SU-DHL-6 (cell line): Measurements from ENCODE around the gene CRTC3.

ENCODE experiments used
- H2AFZ ChIP-seq: fragments of 200-600 bp; sonication (generic); 2 replicates; pipeline ENCODE4 v1.6.1; 2014; ENCODE audit warnings: low read depth, mild to moderate bottlenecking, moderate library complexity, mixed read lengths, antibody characterized with exemption, low read length; ENCODE audit not compliant: severe bottlenecking
- H3F3A ChIP-seq: fragments of 200-600 bp; shearing (Covaris generic); 2 replicates; pipeline ENCODE4 v1.6.0; 2016; ENCODE audit warnings: antibody characterized with exemption, mild to moderate bottlenecking; ENCODE audit not compliant: insufficient read depth
- H3K27ac ChIP-seq: fragments of 200-600 bp; sonication (generic); 2 replicates; pipeline ENCODE4 v1.5.1; 2016; ENCODE audit warnings: low read depth, mild to moderate bottlenecking, low read length, moderate library complexity, mixed read lengths
- H3K27me3 ChIP-seq: fragments of 200-600 bp; sonication (generic), shearing (Covaris generic); 2 replicates; pipeline ENCODE4 v1.6.0; 2014; ENCODE audit warnings: mild to moderate bottlenecking, low read length
- H3K36me3 ChIP-seq: fragments of 200-600 bp; sonication (generic); 2 replicates; pipeline ENCODE4 v1.6.1; 2014; ENCODE audit warnings: mild to moderate bottlenecking, low read length, mixed read lengths
- H3K4me2 ChIP-seq: fragments of 300-600, 200-600 bp; shearing (Covaris generic), sonication (generic); 2 replicates; pipeline ENCODE4 v1.6.0; 2014; ENCODE audit warnings: low read length, low read depth, mild to moderate bottlenecking; ENCODE audit not compliant: poor library complexity, severe bottlenecking
- H3K4me3 ChIP-seq: fragments of 200-600 bp; sonication (generic); 2 replicates; pipeline ENCODE4 v1.5.1; 2014; ENCODE audit warnings: antibody characterized with exemption, low read length, mild to moderate bottlenecking, mixed read lengths; ENCODE audit not compliant: insufficient read depth, poor library complexity, severe bottlenecking
- H3K79me2 ChIP-seq: fragments of 200-600 bp; sonication (generic); 2 replicates; pipeline ENCODE4 v1.6.1; 2014; ENCODE audit warnings: mild to moderate bottlenecking, low read length, moderate library complexity; ENCODE audit not compliant: insufficient read depth
- H3K9ac ChIP-seq: fragments of 200-600 bp; sonication (generic); 2 replicates; pipeline ENCODE4 v1.7.0; 2014; ENCODE audit warnings: mild to moderate bottlenecking, low read length
- H3K9me2 ChIP-seq: fragments of 200-600 bp; sonication (generic); replicated peaks from 2 replicates; pipeline ENCODE4 v1.6.1; 2014; ENCODE audit warnings: low read length; ENCODE audit not compliant: insufficient read depth
- H3K9me3 ChIP-seq: fragments of 200-600 bp; sonication (generic); 2 replicates; pipeline ENCODE4 v1.6.1; 2014; ENCODE audit warnings: low read length, mixed read lengths; ENCODE audit not compliant: insufficient read depth
- H4K20me1 ChIP-seq: fragments of 200-600 bp; sonication (generic); 2 replicates; pipeline ENCODE4 v1.6.1; 2014; ENCODE audit warnings: low read depth, mild to moderate bottlenecking, antibody characterized with exemption, low read length, moderate library complexity, mixed read lengths
- EZH2phosphoT487 ChIP-seq: fragments of 200-600 bp; sonication (generic), shearing (Covaris generic); conservative IDR thresholded peaks from 2 replicates; pipeline ENCODE4 v1.6.1; 2018; ENCODE audit warnings: mild to moderate bottlenecking, antibody characterized with exemption, low read length, moderate library complexity, mixed read lengths
- TF ChIP-seq, protein P1 (sequence below): fragments of 200-600 bp; sonication (generic); IDR thresholded peaks from one replicate; pipeline ENCODE4 v1.5.1; 2017; ENCODE audit warnings: antibody characterized with exemption, mild to moderate bottlenecking, low read length, moderate library complexity; ENCODE audit not compliant: insufficient read depth, poor library complexity, severe bottlenecking

CRTC3 gene

GRCh38 chr15:90565866-90566265, 36.1 kb downstream of the CRTC3 start:
- Histone ChIP-seq H2AFZ (no peak overlapping the region), H3K9me2 (no peaks in the 10 kb centered on the region), H3F3A (no peaks in the 10 kb centered on the region), H3K27me3 (no peaks in the 10 kb centered on the region), H3K9me3 (no peaks in the 10 kb centered on the region), H3K36me3 (no peaks in the 10 kb centered on the region), H3K79me2 (no peaks in the 10 kb centered on the region), H3K4me2 (no peak overlapping the region), H3K4me3 (no peak overlapping the region), H3K27ac (no peak overlapping the region), H4K20me1 (peaks cover 4% of the 10 kb centered on the region; the same call in 1 of the 2 replicates), H3K9ac (no peak overlapping the region)
- no peak for TF ChIP-seq EZH2phosphoT487

DNA sequence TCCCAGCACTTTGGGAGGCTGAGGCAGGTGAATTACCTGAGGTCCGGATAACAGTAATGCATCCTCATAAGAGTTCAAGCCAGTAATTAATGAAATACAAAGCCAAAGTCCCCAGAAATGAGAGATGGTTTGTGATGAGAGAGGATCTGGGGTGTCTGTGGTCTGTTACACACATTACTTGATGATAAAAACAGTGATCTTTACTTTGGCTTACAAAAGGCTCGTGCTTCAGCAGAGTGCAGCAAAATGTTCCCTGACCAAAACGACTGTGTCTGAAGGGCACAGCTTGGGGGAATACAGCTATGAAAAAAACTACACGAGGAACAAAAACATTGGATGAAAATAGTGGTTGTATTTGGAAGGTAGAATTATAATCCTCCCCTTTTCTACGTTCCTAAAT, 40.9 kb downstream of the CRTC3 start:
- Histone ChIP-seq H3K79me2 (no peaks in the 10 kb centered on the region), H3K27ac (no peak overlapping the region), H3K4me3 (no peak overlapping the region), H2AFZ (no peak overlapping the region), H3K27me3 (no peaks in the 10 kb centered on the region), H3F3A (no peaks in the 10 kb centered on the region), H4K20me1 (no peaks in the 10 kb centered on the region), H3K9ac (no peak overlapping the region), H3K36me3 (no peaks in the 10 kb centered on the region), H3K4me2 (no peak overlapping the region), H3K9me2 (no peaks in the 10 kb centered on the region), H3K9me3 (no peaks in the 10 kb centered on the region)
- no peak for TF ChIP-seq EZH2phosphoT487
- TF ChIP-seq, protein P1, sequence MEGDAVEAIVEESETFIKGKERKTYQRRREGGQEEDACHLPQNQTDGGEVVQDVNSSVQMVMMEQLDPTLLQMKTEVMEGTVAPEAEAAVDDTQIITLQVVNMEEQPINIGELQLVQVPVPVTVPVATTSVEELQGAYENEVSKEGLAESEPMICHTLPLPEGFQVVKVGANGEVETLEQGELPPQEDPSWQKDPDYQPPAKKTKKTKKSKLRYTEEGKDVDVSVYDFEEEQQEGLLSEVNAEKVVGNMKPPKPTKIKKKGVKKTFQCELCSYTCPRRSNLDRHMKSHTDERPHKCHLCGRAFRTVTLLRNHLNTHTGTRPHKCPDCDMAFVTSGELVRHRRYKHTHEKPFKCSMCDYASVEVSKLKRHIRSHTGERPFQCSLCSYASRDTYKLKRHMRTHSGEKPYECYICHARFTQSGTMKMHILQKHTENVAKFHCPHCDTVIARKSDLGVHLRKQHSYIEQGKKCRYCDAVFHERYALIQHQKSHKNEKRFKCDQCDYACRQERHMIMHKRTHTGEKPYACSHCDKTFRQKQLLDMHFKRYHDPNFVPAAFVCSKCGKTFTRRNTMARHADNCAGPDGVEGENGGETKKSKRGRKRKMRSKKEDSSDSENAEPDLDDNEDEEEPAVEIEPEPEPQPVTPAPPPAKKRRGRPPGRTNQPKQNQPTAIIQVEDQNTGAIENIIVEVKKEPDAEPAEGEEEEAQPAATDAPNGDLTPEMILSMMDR = no peak

GRCh38 chr15:90571063-90571541, 41.4 kb downstream of the CRTC3 start:
- Histone ChIP-seq H4K20me1 (no peaks in the 10 kb centered on the region), H3K27ac (no peak overlapping the region), H3K9me2 (no peaks in the 10 kb centered on the region), H3K79me2 (no peaks in the 10 kb centered on the region), H3K4me2 (no peak overlapping the region), H3K9ac (no peak overlapping the region), H3K27me3 (no peaks in the 10 kb centered on the region), H3F3A (no peaks in the 10 kb centered on the region), H3K36me3 (no peaks in the 10 kb centered on the region), H3K4me3 (no peak overlapping the region), H2AFZ (no peak overlapping the region), H3K9me3 (no peaks in the 10 kb centered on the region)
- TF ChIP-seq, protein P1 = no peak
- no peak for TF ChIP-seq EZH2phosphoT487

DNA sequence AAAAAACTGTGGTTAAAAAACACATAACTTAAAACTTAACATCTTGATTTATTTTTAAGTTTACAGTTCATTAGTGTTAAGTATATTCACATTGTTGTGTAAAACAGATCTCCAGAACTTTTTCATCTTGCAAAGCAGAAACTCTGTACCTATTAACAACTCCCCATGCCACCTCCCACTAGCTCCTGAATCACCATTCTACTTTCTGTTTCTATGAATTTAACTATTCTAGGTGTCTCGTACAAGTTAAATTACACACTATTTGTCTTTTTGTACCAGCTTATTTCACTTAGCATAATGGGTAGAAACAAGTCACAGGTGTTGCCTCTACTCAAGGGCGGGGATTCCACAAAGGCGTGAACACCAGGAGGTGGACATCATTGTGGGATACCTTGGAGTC, 43.2 kb downstream of the CRTC3 start:
- Histone ChIP-seq H3K9me3 (no peaks in the 10 kb centered on the region), H3K27ac (no peak overlapping the region), H2AFZ (no peak overlapping the region), H3K36me3 (no peaks in the 10 kb centered on the region), H3K9ac (no peak overlapping the region), H3K9me2 (no peaks in the 10 kb centered on the region), H4K20me1 (no peaks in the 10 kb centered on the region), H3K4me2 (no peak overlapping the region), H3F3A (no peaks in the 10 kb centered on the region), H3K79me2 (no peaks in the 10 kb centered on the region), H3K27me3 (no peaks in the 10 kb centered on the region), H3K4me3 (no peak overlapping the region)
- TF ChIP-seq, protein P1 = no peak
- TF ChIP-seq EZH2phosphoT487 = no peak
